22Rv1 (cell line): Measurements from ENCODE around the gene TPCN2.

Experiments used
- CTCF ChIP-seq: fragments of 450-650 bp; IDR thresholded peaks from 2 replicates; pipeline ENCODE4 v1.5.1; 2017; ENCODE audit warnings: mild to moderate bottlenecking
- ZFX ChIP-seq: fragments of 450-650 bp; IDR thresholded peaks from 2 replicates; pipeline ENCODE4 v1.6.1; 2017; ENCODE audit warnings: antibody characterized with exemption, borderline replicate concordance

- no peak for TF ChIP-seq CTCF
- TF ChIP-seq ZFX, result no peak
Observed at GRCh38 chr11:69157156-69157821, 108.6 kb downstream of the TPCN2 start.
